MCF 10A (cell line): ENCODE results near the gene PHF21B. TPM values are rescaled to one million over a fixed set of nuclear protein-coding genes. Genes with fewer than 3 reads are reported as not detected.
A peak's percentile ranks its signal among the peaks of the same experiment; 100 is the strongest.
"Not testable (repeated sequence)": the region's sequence is repeated elsewhere in the genome, so short reads cannot be mapped to it uniquely, and the experiment has no call there.

ENCODE experiments used
- BruUV-seq: library from RNA; stranded (reverse); fragments of 400-500 nt; replicated peaks from 2 replicates; lab custom pipeline; 2021; lab: Mats Ljungman, UMichigan
- CTCF ChIA-PET: fragments of 300-600 bp; sonication (Branson Sonifier 250); formaldehyde crosslinking; extraction: SDS; loops from one replicate; lab custom pipeline; 2021; ENCODE audit warnings: antibody characterized with exemption, inconsistent platforms; lab: Yijun Ruan, JAX
- POLR2A ChIA-PET: fragments of 300-600, 350-650 bp; sonication (Branson Sonifier 250); formaldehyde crosslinking; extraction: SDS; loops from one replicate; lab custom pipeline; 2020; ENCODE audit warnings: antibody characterized with exemption, inconsistent platforms; lab: Yijun Ruan, JAX
- DNase-seq: peaks from one replicate; pipeline ENCODE4 v3.0.0-alpha.2; 2018; ENCODE audit not compliant: unreplicated experiment
- H3K27ac Mint-ChIP-seq: one replicate; pipeline ENCODE4 v1.8.0; 2022; ENCODE audit warnings: mild to moderate bottlenecking, low read depth, mixed read lengths; ENCODE audit not compliant: unreplicated experiment
- H3K27me3 Mint-ChIP-seq: one replicate; pipeline ENCODE4 v1.8.0; 2022; ENCODE audit warnings: mixed read lengths; ENCODE audit not compliant: insufficient read depth, unreplicated experiment
- H3K36me3 Mint-ChIP-seq: one replicate; pipeline ENCODE4 v1.8.0; 2022; ENCODE audit warnings: mild to moderate bottlenecking, moderate library complexity, mixed read lengths; ENCODE audit not compliant: insufficient read depth, unreplicated experiment
- H3K4me1 Mint-ChIP-seq: one replicate; pipeline ENCODE4 v1.8.0; 2022; ENCODE audit warnings: mixed read lengths; ENCODE audit not compliant: insufficient read depth, unreplicated experiment
- H3K4me3 Mint-ChIP-seq: one replicate; pipeline ENCODE4 v1.8.0; 2022; ENCODE audit warnings: mild to moderate bottlenecking, moderate library complexity, mixed read lengths; ENCODE audit not compliant: unreplicated experiment
- H3K9me3 Mint-ChIP-seq: one replicate; pipeline ENCODE4 v1.8.0; 2022; ENCODE audit warnings: mixed read lengths; ENCODE audit not compliant: unreplicated experiment
- CTCF ChIP-seq: fragments of 200-600 bp; IDR thresholded peaks from one replicate; pipeline ENCODE4 v1.8.0; 2022; ENCODE audit warnings: antibody characterized with exemption, mild to moderate bottlenecking; ENCODE audit not compliant: unreplicated experiment
- intact Hi-C: fragments of 100-400 bp; cut with micrococcal nuclease; formaldehyde crosslinking; loops from 2 replicates; pipeline ENCODE4 v1.14.1; 2022
- total RNA-seq: library from RNA; stranded (reverse); gene quantifications from 2 replicates; pipeline ENCODE4 v1.2.3, GENCODE V29; 2022

The PHF21B gene
- total RNA-seq, 1 experiment from 2014 or later, result 0.75 TPM

GRCh38 chr22:44855855-44856254 lies 153.9 kb downstream of the PHF21B start:
- no peaks in the 10 kb centered on the region for H3K27me3 Mint-ChIP-seq
- BruUV-seq, result no TSS peak
- peak; percentile 29 for DNase-seq
- peak overlapping the region; percentile 97 for H3K27ac Mint-ChIP-seq
- no peak overlapping the region for H3K4me3 Mint-ChIP-seq
- H3K36me3 Mint-ChIP-seq, result peaks cover 21% of the 10 kb centered on the region
- no peak for TF ChIP-seq CTCF
- CTCF ChIA-PET, result no interaction called here
- intact Hi-C loops, result no loop called here
- no peaks in the 10 kb centered on the region for H3K9me3 Mint-ChIP-seq
- peaks cover 43% of the 10 kb centered on the region for H3K4me1 Mint-ChIP-seq
- POLR2A ChIA-PET, result interaction anchor here (0.9 kb wide), 1 partner anchor 308 kb away, joined by 4 read pairs; the partner anchor contains the start of gene NUP50

- H3K9me3 Mint-ChIP-seq, DNase-seq, intact Hi-C loops, H3K27me3 Mint-ChIP-seq, BruUV-seq, POLR2A ChIA-PET, H3K4me3 Mint-ChIP-seq: not testable (repeated sequence)
- CTCF ChIA-PET, result interaction anchor here (0.7 kb wide), 3 partner anchors 31 to 769 kb away, joined by 3 to 4 read pairs (median 3); no protein-coding TSS in a partner anchor
- Mint-ChIP-seq H3K4me1 (peaks cover 34% of the 10 kb centered on the region), H3K36me3 (peaks cover 15% of the 10 kb centered on the region), H3K27ac (peak overlapping the region; percentile 97)
Measured at GRCh38 chr22:44854641-44855040, 155.2 kb downstream of the PHF21B start.

GRCh38 chr22:44850946-44851345 lies 158.9 kb downstream of the PHF21B start:
- ChIA-PET POLR2A (no interaction called here), CTCF (interaction anchor here (1.0 kb wide), 1 partner anchor 34 kb away, joined by 3 read pairs; no protein-coding TSS in a partner anchor)
- BruUV-seq, result no TSS peak
- intact Hi-C loops, result no loop called here
- Mint-ChIP-seq H3K4me1 (peaks cover 11% of the 10 kb centered on the region), H3K27ac (no peak overlapping the region), H3K27me3 (no peaks in the 10 kb centered on the region), H3K9me3 (no peaks in the 10 kb centered on the region), H3K36me3 (peaks cover 5% of the 10 kb centered on the region), H3K4me3 (no peak overlapping the region)
- no peak for TF ChIP-seq CTCF
- no peak for DNase-seq

GRCh38 chr22:44848791-44849420 lies 160.9 kb downstream of the PHF21B start:
- intact Hi-C loops, result no loop called here
- peaks cover 11% of the 10 kb centered on the region for H3K4me1 Mint-ChIP-seq
- TF ChIP-seq CTCF, result no peak
- H3K27ac Mint-ChIP-seq, result no peak overlapping the region
- no TSS peak for BruUV-seq
- H3K4me3 Mint-ChIP-seq, result no peak overlapping the region
- ChIA-PET CTCF (no interaction called here), POLR2A (interaction anchor here (0.7 kb wide), 1 partner anchor 243 kb away, joined by 3 read pairs; no protein-coding TSS in a partner anchor)
- H3K9me3 Mint-ChIP-seq, result no peaks in the 10 kb centered on the region
- H3K36me3 Mint-ChIP-seq, result peaks cover 5% of the 10 kb centered on the region
- no peak for DNase-seq
- H3K27me3 Mint-ChIP-seq, result no peaks in the 10 kb centered on the region
